ENCODE data around the gene RIPK1.
"Not testable (repeated sequence)": the region's sequence is repeated elsewhere in the genome, so short reads cannot be mapped to it uniquely, and the experiment has no call there.

RIPK1 gene

DNA sequence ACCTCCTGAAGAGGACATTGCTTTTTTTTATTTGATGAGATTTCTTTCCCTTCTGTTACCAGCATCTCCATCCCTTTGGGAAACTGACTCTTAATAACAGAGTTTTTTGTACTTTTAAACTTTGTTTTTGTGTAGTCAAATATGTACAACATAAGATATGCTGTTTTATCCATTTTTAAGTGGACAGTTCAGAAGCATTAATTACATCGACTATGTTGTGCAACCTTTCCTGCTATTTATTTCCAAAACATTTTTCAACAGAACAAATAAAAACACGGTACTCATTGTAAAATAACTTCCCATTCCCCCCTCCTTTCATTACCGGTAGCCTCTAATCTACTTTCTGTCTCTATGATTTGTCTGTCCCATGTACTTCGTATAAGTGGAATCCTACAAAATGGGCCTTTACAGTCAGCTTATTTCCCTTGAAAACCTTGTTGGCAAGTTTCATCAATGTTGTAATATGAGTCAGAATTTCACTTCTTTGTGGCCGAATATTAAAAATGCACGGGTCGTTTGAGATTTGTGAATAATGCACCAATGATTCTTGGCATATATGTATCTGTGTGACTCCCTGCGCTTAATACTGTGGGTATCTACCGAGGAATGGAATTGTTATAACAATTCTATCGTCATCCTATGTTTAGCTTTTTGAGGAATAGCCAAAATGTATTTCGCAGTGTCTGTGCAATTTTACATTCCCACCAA is 11.1 kb upstream of the RIPK1 start:
- DNase-seq (ENCODE audit: low read depth in 1 of 2, low spot score in 1 of 2): no peak
- no peak for TF ChIP-seq JUND (IDR thresholded peaks at IDR 0.05; ENCODE audit: low read depth)
- in situ Hi-C loops (cut with HindIII; ENCODE audit: low pct_unique_long_range_greater_than_20kb, low sequenced_read_pairs): no loop called here

GRCh38 chr6:3058957-3059356 is 9.3 kb upstream of the RIPK1 start:
- in situ Hi-C loops (cut with HindIII; ENCODE audit: low pct_unique_long_range_greater_than_20kb, low sequenced_read_pairs): no loop called here
- no peak for TF ChIP-seq JUND (IDR thresholded peaks at IDR 0.05; ENCODE audit: low read depth)
- DNase-seq (ENCODE audit: low read depth in 1 of 2, low spot score in 1 of 2): no peak

DNA sequence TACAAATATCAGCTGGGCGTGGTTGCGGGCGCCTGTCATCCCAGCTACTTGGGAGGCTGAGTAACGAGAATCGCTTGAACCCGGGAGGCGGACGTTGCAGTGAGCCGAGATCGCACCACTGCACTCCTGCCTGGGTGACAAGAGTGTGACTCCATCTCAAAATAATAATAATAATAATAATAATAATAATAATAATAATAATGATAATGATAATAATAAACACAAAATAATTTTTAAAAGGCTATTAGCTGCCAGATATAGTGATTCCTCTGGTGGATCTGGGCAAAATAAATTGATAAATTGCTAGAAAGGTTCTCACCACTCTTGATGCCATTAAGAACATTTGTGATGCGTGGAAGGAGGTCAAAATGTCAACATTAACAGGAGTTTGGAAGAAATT is 8.2 kb upstream of the RIPK1 start:
- DNase-seq (ENCODE audit: low read depth in 1 of 2, low spot score in 1 of 2); in situ Hi-C loops (cut with HindIII; ENCODE audit: low pct_unique_long_range_greater_than_20kb, low sequenced_read_pairs): not testable (repeated sequence)

DNA sequence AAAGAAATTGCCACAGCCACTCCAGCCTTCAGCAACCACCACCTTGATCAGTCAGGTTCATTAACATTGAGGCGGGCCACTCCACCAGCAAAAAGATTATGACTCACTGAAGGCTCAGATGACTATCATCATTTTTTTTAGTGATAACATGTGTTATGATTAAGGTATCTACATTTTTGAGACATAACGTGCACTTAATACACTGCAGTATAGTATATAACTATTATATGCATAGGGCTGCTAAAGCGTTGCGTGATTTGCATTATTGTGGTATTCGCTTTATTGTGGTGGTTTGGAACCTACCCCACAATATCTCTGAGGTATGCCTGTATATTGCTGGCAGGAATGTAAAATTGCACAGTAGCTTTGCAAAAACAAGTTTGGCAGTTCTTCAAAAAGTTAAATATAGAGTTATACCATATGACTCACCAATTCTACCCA is 6.8 kb upstream of the RIPK1 start:
- no peak for TF ChIP-seq JUND (IDR thresholded peaks at IDR 0.05; ENCODE audit: low read depth)
- no peak for DNase-seq (ENCODE audit: low read depth in 1 of 2, low spot score in 1 of 2)
- in situ Hi-C loops (cut with HindIII; ENCODE audit: low pct_unique_long_range_greater_than_20kb, low sequenced_read_pairs): no loop called here

GRCh38 chr6:3063340-3063732 is 5.0 kb upstream of the RIPK1 start:
- in situ Hi-C loops (cut with HindIII; ENCODE audit: low pct_unique_long_range_greater_than_20kb, low sequenced_read_pairs); DNase-seq (ENCODE audit: low read depth in 1 of 2, low spot score in 1 of 2): not testable (repeated sequence)

- TF ChIP-seq JUND (IDR thresholded peaks at IDR 0.05; ENCODE audit: low read depth): no peak
- in situ Hi-C loops (cut with HindIII; ENCODE audit: low pct_unique_long_range_greater_than_20kb, low sequenced_read_pairs): no loop called here
- peak; percentile 93 to 98 for DNase-seq (ENCODE audit: low read depth in 1 of 2, low spot score in 1 of 2)
These were observed 4.3 kb upstream of the RIPK1 start for GRCh38 chr6:3063733-3064700.

GRCh38 chr6:3071568-3071967 is 3.3 kb downstream of the RIPK1 start:
- DNase-seq (ENCODE audit: low read depth in 1 of 2, low spot score in 1 of 2): no peak
- in situ Hi-C loops (cut with HindIII; ENCODE audit: low pct_unique_long_range_greater_than_20kb, low sequenced_read_pairs): no loop called here
- TF ChIP-seq JUND (IDR thresholded peaks at IDR 0.05; ENCODE audit: low read depth): no peak

DNA sequence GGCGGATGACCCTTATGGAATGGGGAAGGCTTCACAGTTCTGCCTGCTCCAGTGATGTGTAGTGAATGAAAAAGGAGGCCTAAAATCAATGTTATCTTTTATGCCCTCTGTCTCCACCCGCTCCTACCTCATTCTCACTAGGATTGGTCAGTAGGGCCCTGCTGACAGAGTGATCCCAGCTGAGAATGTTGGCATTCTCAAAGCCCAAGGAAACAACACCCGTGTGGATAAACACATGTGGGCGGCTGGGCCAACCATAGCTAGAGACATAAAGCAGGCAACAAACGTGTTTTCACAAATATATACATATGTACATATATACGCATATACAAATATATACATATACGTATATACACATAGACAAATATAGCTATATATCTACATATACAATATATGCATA is 4.5 kb downstream of the RIPK1 start:
- in situ Hi-C loops (cut with HindIII; ENCODE audit: low pct_unique_long_range_greater_than_20kb, low sequenced_read_pairs): no loop called here
- no peak for TF ChIP-seq JUND (IDR thresholded peaks at IDR 0.05; ENCODE audit: low read depth)
- DNase-seq (ENCODE audit: low read depth in 1 of 2, low spot score in 1 of 2): no peak

DNA sequence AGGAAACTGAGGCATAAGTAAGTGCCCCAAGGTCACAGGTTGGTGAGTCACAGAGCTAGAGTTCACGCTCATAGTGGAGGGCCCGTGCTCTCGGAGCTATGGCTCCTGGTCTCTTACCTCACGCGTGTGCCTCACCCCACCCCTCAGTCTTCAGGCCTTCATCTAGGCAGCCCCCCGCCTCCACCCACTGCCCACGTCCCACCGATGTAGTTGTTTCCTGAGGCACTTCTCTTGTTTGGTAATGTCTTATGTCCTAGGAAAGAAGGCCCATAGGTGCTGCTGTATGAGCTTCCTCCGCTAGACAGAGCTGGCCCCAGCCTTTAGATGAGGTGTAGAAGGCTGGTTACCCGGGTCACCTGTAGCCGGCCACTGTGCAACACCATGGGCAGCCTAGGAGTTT is 5.1 kb downstream of the RIPK1 start:
- no peak for DNase-seq (ENCODE audit: low read depth in 1 of 2, low spot score in 1 of 2)
- in situ Hi-C loops (cut with HindIII; ENCODE audit: low pct_unique_long_range_greater_than_20kb, low sequenced_read_pairs): no loop called here
- TF ChIP-seq JUND (IDR thresholded peaks at IDR 0.05; ENCODE audit: low read depth): no peak

DNA sequence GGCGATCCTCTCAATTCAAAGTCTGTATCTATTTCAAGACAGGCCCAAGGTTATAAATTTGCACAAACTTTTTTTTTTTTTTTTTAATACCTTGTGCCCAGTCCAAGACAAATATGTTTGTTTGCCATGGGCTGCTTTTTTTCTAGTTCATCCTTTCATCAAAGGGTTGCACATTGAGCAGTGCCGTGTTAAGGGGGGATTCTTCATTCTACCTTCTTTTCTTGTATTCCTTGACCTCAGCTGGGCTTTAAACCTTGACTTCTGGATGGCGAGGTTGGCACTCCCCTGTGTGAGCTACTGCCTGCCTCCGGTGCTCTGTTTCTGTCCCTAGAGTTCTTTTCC is 7.4 kb downstream of the RIPK1 start:
- DNase-seq (ENCODE audit: low read depth in 1 of 2, low spot score in 1 of 2): no peak
- TF ChIP-seq JUND (IDR thresholded peaks at IDR 0.05; ENCODE audit: low read depth): no peak
- in situ Hi-C loops (cut with HindIII; ENCODE audit: low pct_unique_long_range_greater_than_20kb, low sequenced_read_pairs): no loop called here

DNA sequence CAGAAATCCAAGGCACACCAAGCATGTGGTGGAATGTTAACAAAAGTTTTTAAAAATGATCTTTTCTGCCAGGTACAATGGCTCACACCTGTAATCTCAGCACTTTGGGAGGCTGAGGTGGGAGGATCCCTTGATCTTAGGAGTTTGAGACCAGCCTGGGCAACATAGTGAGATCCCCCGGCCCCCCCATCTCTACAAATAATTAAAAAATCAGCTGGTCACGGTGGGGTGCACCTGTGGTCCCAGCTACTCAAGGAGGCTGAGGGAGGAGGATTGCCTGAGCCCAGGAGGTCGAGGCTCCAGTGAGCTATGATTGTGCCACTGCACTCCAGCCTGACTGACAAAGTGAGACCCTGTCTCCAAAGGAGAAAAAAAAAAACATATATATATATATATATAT is 8.0 kb downstream of the RIPK1 start:
- DNase-seq (ENCODE audit: low read depth in 1 of 2, low spot score in 1 of 2): no peak
- in situ Hi-C loops (cut with HindIII; ENCODE audit: low pct_unique_long_range_greater_than_20kb, low sequenced_read_pairs): no loop called here
- TF ChIP-seq JUND (IDR thresholded peaks at IDR 0.05; ENCODE audit: low read depth): no peak

DNA sequence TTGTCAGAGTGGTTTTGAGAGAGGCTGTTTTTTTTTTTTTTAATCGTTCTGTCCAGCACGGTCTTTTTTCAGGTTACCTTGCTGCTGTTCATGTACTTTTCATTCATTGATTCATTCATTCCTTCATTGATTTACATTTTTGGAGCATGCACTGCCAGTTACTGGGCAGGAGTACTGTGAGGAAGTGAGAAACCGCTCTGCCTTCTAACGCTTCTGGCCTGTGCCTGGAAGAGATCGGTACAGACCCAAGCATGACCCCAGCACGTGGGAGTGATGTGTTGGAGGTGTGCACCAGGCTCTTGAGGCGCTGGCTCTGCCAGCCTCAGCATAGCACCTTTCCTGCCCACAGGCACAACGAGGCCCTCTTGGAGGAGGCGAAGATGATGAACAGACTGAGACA is 9.1 kb downstream of the RIPK1 start:
- in situ Hi-C loops (cut with HindIII; ENCODE audit: low pct_unique_long_range_greater_than_20kb, low sequenced_read_pairs): no loop called here
- TF ChIP-seq JUND (IDR thresholded peaks at IDR 0.05; ENCODE audit: low read depth): no peak
- DNase-seq (ENCODE audit: low read depth in 1 of 2, low spot score in 1 of 2): no peak

GRCh38 chr6:3078952-3079351 is 10.7 kb downstream of the RIPK1 start:
- DNase-seq (ENCODE audit: low read depth in 1 of 2, low spot score in 1 of 2); in situ Hi-C loops (cut with HindIII; ENCODE audit: low pct_unique_long_range_greater_than_20kb, low sequenced_read_pairs): not testable (repeated sequence)
